Natural killer cell treated with Interleukin-12 subunit alpha and Interleukin-12 subunit beta and Interleukin-15 and Interleukin-18, amount 100 ng/mL, for 72 hours (primary cell): Measurements from ENCODE around the gene RORC. TPM values are rescaled to one million over a fixed set of nuclear protein-coding genes. Genes with fewer than 3 reads are reported as not detected.

Experiments
- ATAC-seq, 2 donors: fragments of 150-1000 bp; cut with Tn5 transposase in 1 of 2; sonication (Bioruptor Pico), chemical (Tn5 transposase) in 1 of 2; 2 replicates each; pipeline ENCODE4 v1.10.0; 2021
- DNase-seq: peaks from one replicate; pipeline ENCODE4 v3.0.0; 2022; ENCODE audit warnings: low spot score
- H3K27ac Mint-ChIP-seq, 2 donors: 1 replicate in 1 of 2; 2 replicates in 1 of 2; pipeline ENCODE4 v1.8.0; 2022; ENCODE audit warnings: mixed read lengths in 2 of 2, mild to moderate bottlenecking in 1 of 2, moderate library complexity in 1 of 2
- H3K27me3 Mint-ChIP-seq, 2 donors: 1 replicate in 1 of 2; 2 replicates in 1 of 2; pipeline ENCODE4 v1.8.0; 2022; ENCODE audit warnings: mixed read lengths in 2 of 2
- H3K36me3 Mint-ChIP-seq: one replicate; pipeline ENCODE4 v1.8.0; 2022; ENCODE audit warnings: mixed read lengths
- H3K4me1 Mint-ChIP-seq, 2 donors: 1 replicate in 1 of 2; 2 replicates in 1 of 2; pipeline ENCODE4 v1.8.0; 2022; ENCODE audit warnings: low read depth in 2 of 2, mixed read lengths in 2 of 2, mild to moderate bottlenecking in 1 of 2
- H3K4me3 Mint-ChIP-seq: one replicate; pipeline ENCODE4 v1.8.0; 2022; ENCODE audit warnings: mixed read lengths
- H3K9me3 Mint-ChIP-seq: 2 replicates; pipeline ENCODE4 v1.8.0; 2022; ENCODE audit warnings: mixed read lengths
- total RNA-seq, 2 donors: library from RNA; stranded (reverse); gene quantifications; one replicate each; pipeline ENCODE4 v1.2.3, GENCODE V29; 2022

RORC gene
- total RNA-seq, 2 donors from 2014 or later, result 0.17 to 1.3 TPM

GRCh38 chr1:151815716-151816327 is 15.8 kb downstream of the RORC start:
- Mint-ChIP-seq H3K27me3 (no peaks in the 10 kb centered on the region), H3K4me1 (peaks cover 26 to 36% of the 10 kb centered on the region in 2 donors), H3K36me3 (no peaks in the 10 kb centered on the region), H3K9me3 (no peaks in the 10 kb centered on the region), H3K27ac (no peak overlapping the region), H3K4me3 (peak overlapping the region; percentile 30)
- ATAC-seq, result peak; percentile 46 to 59
- no peak for DNase-seq

GRCh38 chr1:151814971-151815545 is 16.5 kb downstream of the RORC start:
- no peak overlapping the region for H3K27ac Mint-ChIP-seq
- no peak for ATAC-seq
- no peak for DNase-seq
- no peaks in the 10 kb centered on the region for H3K36me3 Mint-ChIP-seq
- peak overlapping the region; percentile 30 for H3K4me3 Mint-ChIP-seq
- no peaks in the 10 kb centered on the region for H3K9me3 Mint-ChIP-seq
- no peaks in the 10 kb centered on the region for H3K27me3 Mint-ChIP-seq
- peaks cover 20 to 31% of the 10 kb centered on the region in 2 donors for H3K4me1 Mint-ChIP-seq

- peaks cover 20 to 31% of the 10 kb centered on the region in 2 donors for H3K4me1 Mint-ChIP-seq
- DNase-seq (no peak), ATAC-seq (no peak)
- H3K27me3 Mint-ChIP-seq, result no peaks in the 10 kb centered on the region
- no peaks in the 10 kb centered on the region for H3K9me3 Mint-ChIP-seq
- H3K36me3 Mint-ChIP-seq, result no peaks in the 10 kb centered on the region
- H3K27ac Mint-ChIP-seq, result no peak overlapping the region
- no peak overlapping the region for H3K4me3 Mint-ChIP-seq
These were observed 17.2 kb downstream of the RORC start for GRCh38 chr1:151814426-151814825.

DNA sequence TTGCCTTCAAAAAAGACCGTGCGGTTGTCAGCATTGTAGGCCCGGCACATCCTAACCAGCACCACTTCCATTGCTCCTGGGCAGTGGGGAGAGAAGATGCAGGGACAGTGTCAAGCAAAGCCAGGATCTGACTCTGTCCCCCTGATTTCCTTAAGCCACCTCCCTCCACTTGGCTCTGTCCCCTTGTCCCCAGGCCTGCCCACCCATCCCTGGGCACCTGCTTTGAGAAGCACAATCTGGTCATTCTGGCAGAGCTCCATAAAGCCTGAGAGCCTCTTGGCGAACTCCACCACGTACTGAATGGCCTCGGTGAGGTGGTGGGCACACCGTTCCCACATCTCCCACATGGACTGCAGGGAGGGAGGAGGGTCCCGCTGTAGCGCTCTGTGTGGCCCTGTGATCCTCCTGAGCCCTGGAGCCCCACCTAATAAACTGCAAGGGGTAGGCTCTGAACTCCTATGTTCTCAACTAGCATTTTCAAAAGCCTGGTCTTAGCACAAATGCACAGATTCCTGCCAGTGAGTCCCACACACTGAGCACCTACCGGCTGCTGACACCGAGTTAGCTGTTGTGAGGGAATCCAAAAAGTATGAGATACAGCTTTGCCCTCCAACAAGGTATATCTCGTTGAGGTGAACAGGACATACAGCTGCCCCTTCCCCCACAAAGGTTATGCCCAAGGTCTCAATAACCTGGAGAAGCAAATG is 18.2 kb downstream of the RORC start:
- H3K9me3 Mint-ChIP-seq, result no peaks in the 10 kb centered on the region
- peak; percentile 38 for DNase-seq
- H3K4me1 Mint-ChIP-seq, result peaks cover 20 to 31% of the 10 kb centered on the region in 2 donors
- no peaks in the 10 kb centered on the region for H3K27me3 Mint-ChIP-seq
- H3K4me3 Mint-ChIP-seq, result no peak overlapping the region
- no peak overlapping the region for H3K27ac Mint-ChIP-seq
- ATAC-seq, result no peak
- no peaks in the 10 kb centered on the region for H3K36me3 Mint-ChIP-seq

DNA sequence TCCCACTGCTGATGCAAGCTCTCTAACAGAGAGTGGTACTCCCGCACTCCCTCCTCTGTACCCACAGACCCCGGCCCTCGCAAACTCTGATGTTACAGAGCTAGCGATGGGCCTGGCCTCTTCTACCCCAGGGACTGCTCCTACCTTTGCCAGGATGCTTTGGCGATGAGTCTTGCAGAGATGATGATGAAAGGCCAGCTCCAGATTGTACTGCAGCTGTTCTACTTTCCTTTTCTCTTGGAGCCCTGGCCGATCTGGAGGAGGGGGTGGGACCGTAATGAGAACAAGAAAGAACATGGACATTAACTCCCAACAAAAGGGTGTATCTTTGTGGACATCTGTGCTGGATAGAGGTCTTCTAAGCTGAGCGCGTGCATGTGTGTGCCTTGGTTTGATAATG is 20.4 kb downstream of the RORC start:
- no peaks in the 10 kb centered on the region for H3K36me3 Mint-ChIP-seq
- no peak overlapping the region for H3K27ac Mint-ChIP-seq
- H3K27me3 Mint-ChIP-seq, result no peaks in the 10 kb centered on the region
- H3K4me1 Mint-ChIP-seq, result peaks cover 13 to 21% of the 10 kb centered on the region in 2 donors
- ATAC-seq, result no peak
- DNase-seq, result no peak
- no peaks in the 10 kb centered on the region for H3K9me3 Mint-ChIP-seq
- no peak overlapping the region for H3K4me3 Mint-ChIP-seq

DNA sequence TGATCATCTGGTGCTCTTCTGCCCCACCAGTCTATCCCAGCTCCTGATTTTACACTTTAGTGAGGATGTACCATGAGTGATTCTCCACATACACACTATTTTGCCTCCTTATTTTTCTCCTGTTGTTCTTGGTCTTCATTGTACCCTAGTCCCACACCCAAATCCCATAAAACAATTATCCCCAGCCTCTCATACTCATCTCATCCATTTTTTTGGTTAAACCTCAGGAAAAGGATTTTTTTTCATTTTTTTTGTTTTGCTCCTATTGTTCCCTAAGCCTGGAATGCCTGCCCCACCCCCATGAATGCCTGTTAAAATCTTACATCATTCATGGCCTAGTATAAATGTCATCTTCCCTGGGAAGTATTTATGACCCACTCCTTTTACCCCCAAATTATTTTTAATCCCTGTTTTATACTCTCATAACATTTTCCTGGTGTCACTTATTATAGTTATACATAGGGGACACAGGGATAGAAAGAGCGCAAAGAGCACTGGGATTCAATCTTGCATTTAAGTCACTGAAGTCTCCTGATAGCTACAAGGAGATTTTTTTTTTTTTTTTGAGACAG is 21.5 kb downstream of the RORC start:
- DNase-seq (no peak), ATAC-seq (no peak)
- Mint-ChIP-seq H3K4me3 (no peak overlapping the region), H3K27me3 (no peaks in the 10 kb centered on the region), H3K4me1 (peaks cover 4 to 11% of the 10 kb centered on the region in 2 donors), H3K27ac (no peak overlapping the region), H3K9me3 (no peaks in the 10 kb centered on the region), H3K36me3 (no peaks in the 10 kb centered on the region)

- H3K27me3 Mint-ChIP-seq, result no peaks in the 10 kb centered on the region
- H3K27ac Mint-ChIP-seq, result no peak overlapping the region
- ATAC-seq, result no peak
- no peak overlapping the region for H3K4me3 Mint-ChIP-seq
- DNase-seq, result no peak
- H3K36me3 Mint-ChIP-seq, result no peaks in the 10 kb centered on the region
- H3K4me1 Mint-ChIP-seq, result peaks cover 4 to 7% of the 10 kb centered on the region in 2 donors
- no peaks in the 10 kb centered on the region for H3K9me3 Mint-ChIP-seq
These were observed 22.2 kb downstream of the RORC start for GRCh38 chr1:151809290-151809984.

DNA sequence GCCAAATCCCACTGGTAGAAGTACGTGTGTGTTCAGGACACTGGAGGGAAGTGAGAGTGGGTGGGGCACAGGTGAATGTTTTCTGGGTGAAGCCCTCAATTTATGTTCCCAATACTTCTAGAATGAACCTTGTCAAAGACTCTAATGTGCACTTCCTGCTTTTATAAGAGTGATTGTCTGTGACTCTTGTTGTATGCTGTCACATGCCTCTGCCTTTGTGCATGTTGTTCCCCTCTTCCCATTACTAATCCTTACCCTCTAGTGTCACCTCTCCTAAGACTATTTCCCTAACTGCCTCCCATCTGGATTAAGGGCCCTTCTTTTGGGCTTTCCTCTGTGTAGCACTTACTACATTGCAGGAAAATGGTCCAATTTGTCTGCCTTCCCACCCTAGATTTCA is 23.8 kb downstream of the RORC start:
- H3K27ac Mint-ChIP-seq, result no peak overlapping the region

GRCh38 chr1:151807131-151807530 is 24.5 kb downstream of the RORC start:
- no peak overlapping the region for H3K27ac Mint-ChIP-seq
- no peaks in the 10 kb centered on the region for H3K27me3 Mint-ChIP-seq
- H3K9me3 Mint-ChIP-seq, result no peaks in the 10 kb centered on the region
- H3K4me3 Mint-ChIP-seq, result no peak overlapping the region
- no peaks in the 10 kb centered on the region for H3K36me3 Mint-ChIP-seq
- ATAC-seq, result no peak
- DNase-seq, result no peak
- no peaks in the 10 kb centered on the region for H3K4me1 Mint-ChIP-seq

More for the DNA sequence above, 23.8 kb downstream of the RORC start:
- H3K27me3 Mint-ChIP-seq, result no peaks in the 10 kb centered on the region
- ATAC-seq (no peak), DNase-seq (no peak)
- H3K4me1 Mint-ChIP-seq, result peaks cover 1 to 3% of the 10 kb centered on the region in 2 donors
- H3K9me3 Mint-ChIP-seq, result no peaks in the 10 kb centered on the region
- H3K4me3 Mint-ChIP-seq, result no peak overlapping the region
- no peaks in the 10 kb centered on the region for H3K36me3 Mint-ChIP-seq

- no peaks in the 10 kb centered on the region for H3K9me3 Mint-ChIP-seq
- no peaks in the 10 kb centered on the region for H3K27me3 Mint-ChIP-seq
- no peaks in the 10 kb centered on the region for H3K4me1 Mint-ChIP-seq
- ATAC-seq (no peak), DNase-seq (no peak)
- H3K27ac Mint-ChIP-seq, result no peak overlapping the region
- H3K36me3 Mint-ChIP-seq, result no peaks in the 10 kb centered on the region
- H3K4me3 Mint-ChIP-seq, result no peak overlapping the region
These were observed 25.4 kb downstream of the RORC start for GRCh38 chr1:151806170-151806569.

DNA sequence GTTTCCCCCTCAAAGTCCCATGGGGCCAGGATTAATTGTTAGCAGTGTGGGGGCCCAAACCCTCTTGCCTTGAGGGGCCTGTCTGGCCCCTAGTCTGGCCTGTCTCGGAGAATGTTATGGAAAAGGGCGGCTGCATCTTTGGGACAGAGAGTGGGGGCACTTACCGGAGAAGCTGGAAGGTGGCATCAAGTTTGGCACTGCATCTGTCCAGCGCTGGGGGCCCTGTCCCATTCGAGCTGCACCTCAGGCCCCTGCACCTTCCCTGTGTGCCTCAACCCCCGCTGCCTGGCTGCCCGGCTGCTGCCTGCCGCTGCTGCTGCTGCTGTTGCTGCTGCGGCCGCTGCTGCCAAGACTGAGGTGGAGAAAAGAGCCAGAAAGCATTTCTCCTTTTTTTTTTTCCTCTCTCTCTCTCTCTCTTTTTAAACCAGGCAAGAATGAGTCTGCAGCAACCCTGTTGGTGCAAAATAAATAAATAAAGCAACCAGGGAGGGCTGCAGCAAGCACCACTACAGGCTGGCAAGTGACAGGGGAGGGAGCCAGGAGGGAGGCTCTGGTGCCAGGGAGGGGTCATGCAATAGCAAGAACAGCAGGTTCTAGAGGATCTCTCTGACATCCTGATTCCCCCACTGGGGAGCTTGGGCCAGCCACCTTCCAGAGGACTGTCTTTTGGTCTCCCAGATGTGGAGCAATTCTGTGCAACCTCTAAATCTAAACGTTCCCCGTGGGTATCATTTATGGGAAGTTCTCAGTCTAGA is 26.4 kb downstream of the RORC start, which contains the start of gene LINGO4:
LINGO4 (minus strand) TSS at position 354 of the 755 bp plus-strand sequence. CDS start 2,715 bp downstream, outside the sequence.
- ATAC-seq (no peak), DNase-seq (no peak)
- H3K27ac Mint-ChIP-seq, result no peak within 1 kb of the TSS
- H3K27me3 Mint-ChIP-seq, result no peaks in the 10 kb centered on the region
- no peaks in the 10 kb centered on the region for H3K9me3 Mint-ChIP-seq
- H3K36me3 Mint-ChIP-seq, result no peaks in the 10 kb centered on the region
- H3K4me3 Mint-ChIP-seq, result no peak within 1 kb of the TSS
- peaks cover 5% of the 10 kb centered on the region in 2 donors for H3K4me1 Mint-ChIP-seq

GRCh38 chr1:151803915-151804314 is 27.7 kb downstream of the RORC start:
- Mint-ChIP-seq H3K27me3 (no peaks in the 10 kb centered on the region), H3K4me3 (no peak overlapping the region), H3K27ac (no peak overlapping the region), H3K4me1 (peaks cover 7 to 11% of the 10 kb centered on the region in 2 donors), H3K9me3 (no peaks in the 10 kb centered on the region), H3K36me3 (no peaks in the 10 kb centered on the region)
- ATAC-seq (no peak), DNase-seq (no peak)

DNA sequence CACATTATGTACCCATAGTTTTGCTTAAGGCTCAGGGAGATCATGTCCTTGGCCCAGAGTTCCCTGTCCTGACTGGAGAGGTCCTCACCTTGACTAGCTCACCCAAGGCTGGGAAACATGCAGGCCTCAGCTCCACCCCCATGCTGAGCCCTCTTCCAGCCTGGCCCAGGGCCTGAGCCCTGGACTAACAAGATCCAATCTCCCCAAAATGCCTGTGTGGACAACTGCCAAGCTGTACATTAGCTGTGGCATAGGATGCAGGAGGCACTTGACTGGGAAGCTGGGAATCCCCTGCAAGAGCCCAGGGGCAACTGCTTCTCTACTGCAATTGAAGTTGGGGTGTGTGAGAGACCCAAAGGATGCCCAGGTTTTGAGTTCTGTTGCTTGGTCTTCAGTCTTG is 28.4 kb downstream of the RORC start:
- ATAC-seq (no peak), DNase-seq (no peak)
- peaks cover 7 to 11% of the 10 kb centered on the region in 2 donors for H3K4me1 Mint-ChIP-seq
- H3K9me3 Mint-ChIP-seq, result no peaks in the 10 kb centered on the region
- no peaks in the 10 kb centered on the region for H3K36me3 Mint-ChIP-seq
- no peak overlapping the region for H3K4me3 Mint-ChIP-seq
- H3K27ac Mint-ChIP-seq, result no peak overlapping the region
- no peaks in the 10 kb centered on the region for H3K27me3 Mint-ChIP-seq
